B cell (primary cell): ENCODE data around the gene TMEM209. TPM values are rescaled to one million over a fixed set of nuclear protein-coding genes. Genes with fewer than 3 reads are reported as not detected.

ENCODE experiments used
- ATAC-seq: fragments of 200-7000 bp; cut with Tn5 transposase; one replicate; pipeline ENCODE4 v1.10.0; 2021; ENCODE audit warnings: low read depth, mild to moderate bottlenecking, moderate number of reproducible peaks, moderate library complexity
- CTCF ChIA-PET: fragments of 350-600 bp; sonication (Branson Sonifier 250); formaldehyde crosslinking; loops from one replicate; lab custom pipeline; 2021; ENCODE audit warnings: antibody characterized with exemption, inconsistent platforms; lab: Charles Lee
- POLR2A ChIA-PET: fragments of 350-600 bp; sonication (Branson Sonifier 250); formaldehyde crosslinking; loops from one replicate; lab custom pipeline; 2021; ENCODE audit warnings: antibody characterized with exemption; lab: Charles Lee
- DNase-seq: peaks from one replicate; pipeline ENCODE4 v3.0.0; 2013
- H2AFZ ChIP-seq: 2 replicates; pipeline ENCODE4 v1.6.1; 2012; ENCODE audit warnings: mild to moderate bottlenecking, low read depth, low read length; ENCODE audit not compliant: insufficient read depth, poor library complexity, severe bottlenecking
- H3K27ac ChIP-seq, 2 donors: 1 replicate in 1 of 2; 2 replicates in 1 of 2; pipeline ENCODE4 v1.5.1; 2012 to 2013; ENCODE audit warnings: low read length in 2 of 2, mild to moderate bottlenecking in 2 of 2, moderate library complexity in 1 of 2
- H3K27me3 ChIP-seq, 4 experiments: fragments of 200-600 bp in 1 of 4; sonication (generic) in 1 of 4; replicated peaks in 1 of 4; 1 replicate in 2 of 4; 2 replicates in 2 of 4; pipeline versions ENCODE4 v1.6.1 to v1.7.0; 2013 to 2016; ENCODE audit warnings: low read length in 3 of 4, mild to moderate bottlenecking in 2 of 4, mixed read lengths in 1 of 4, moderate library complexity in 1 of 4; ENCODE audit not compliant: insufficient read depth in 4 of 4, control insufficient read depth in 3 of 4; ENCODE audit errors: control extremely low read depth in 1 of 4
- H3K36me3 ChIP-seq, 2 experiments: replicated peaks in 1 of 2; 1 replicate in 1 of 2; 2 replicates in 1 of 2; pipeline versions ENCODE4 v1.6.1 to v1.7.1; 2013; ENCODE audit warnings: low read length in 1 of 2; ENCODE audit not compliant: insufficient read depth in 2 of 2, control insufficient read depth in 1 of 2; ENCODE audit errors: control extremely low read depth in 1 of 2, extremely low read depth in 1 of 2
- H3K4me1 ChIP-seq, 2 donors: fragments of 200-600 bp in 1 of 2; sonication (generic) in 1 of 2; 1 replicate in 1 of 2; 2 replicates in 1 of 2; pipeline versions ENCODE4 v1.5.1 to v1.6.1; 2013 to 2017; ENCODE audit warnings: low read length in 2 of 2; ENCODE audit not compliant: control insufficient read depth in 2 of 2, insufficient read depth in 2 of 2
- H3K4me2 ChIP-seq: replicated peaks from 2 replicates; pipeline ENCODE3; 2012; ENCODE audit warnings: mild to moderate bottlenecking, low read depth, low read length; ENCODE audit not compliant: poor library complexity, severe bottlenecking
- H3K4me3 ChIP-seq, 5 experiments: fragments of 200-600 bp in 1 of 5; sonication (generic) in 1 of 5; 1 replicate in 3 of 5; 2 replicates in 2 of 5; pipeline versions ENCODE4 v1.5.1 to v1.7.0; 2011 to 2016; ENCODE audit warnings: low read length in 4 of 5, mild to moderate bottlenecking in 4 of 5, low read depth in 2 of 5, control low read depth in 1 of 5, moderate library complexity in 1 of 5; ENCODE audit not compliant: insufficient read depth in 1 of 5; ENCODE audit errors: control extremely low read depth in 1 of 5, extremely low read depth in 1 of 5
- H3K79me2 ChIP-seq: fragments of 200-600 bp; sonication (generic); one replicate; pipeline ENCODE4 v1.6.0; 2016; ENCODE audit warnings: low read length; ENCODE audit not compliant: control insufficient read depth, insufficient read depth
- H3K9ac ChIP-seq: fragments of 200-600 bp; sonication (generic); 2 replicates; pipeline ENCODE4 v1.6.1; 2017; ENCODE audit warnings: mild to moderate bottlenecking, low read length, moderate library complexity
- H3K9me3 ChIP-seq, 3 donors: one replicate each; pipeline versions ENCODE4 v1.6.1 to v1.7.1; 2013; ENCODE audit warnings: low read length in 2 of 3; ENCODE audit not compliant: control insufficient read depth in 2 of 3, insufficient read depth in 1 of 3; ENCODE audit errors: control extremely low read depth in 1 of 3
- H4K20me1 ChIP-seq: 2 replicates; pipeline ENCODE4 v1.6.0; 2012; ENCODE audit warnings: mild to moderate bottlenecking, low read length; ENCODE audit not compliant: insufficient read depth, control insufficient read depth, poor library complexity, severe bottlenecking
- H3K27ac Mint-ChIP-seq: one replicate; pipeline ENCODE4 v1.8.0; 2021; ENCODE audit warnings: mixed read lengths
- H3K27me3 Mint-ChIP-seq: one replicate; pipeline ENCODE4 v1.8.0; 2021; ENCODE audit warnings: mixed read lengths
- H3K4me1 Mint-ChIP-seq: one replicate; pipeline ENCODE4 v1.8.0; 2021; ENCODE audit warnings: mixed read lengths
- H3K4me3 Mint-ChIP-seq: one replicate; pipeline ENCODE4 v1.8.0; 2021; ENCODE audit warnings: mixed read lengths
- H3K9me3 Mint-ChIP-seq: one replicate; pipeline ENCODE4 v1.8.0; 2022; ENCODE audit warnings: mixed read lengths; ENCODE audit not compliant: insufficient read depth
- EZH2 ChIP-seq: IDR thresholded peaks from 2 replicates; pipeline ENCODE4 v1.6.1; 2012; ENCODE audit warnings: borderline replicate concordance, low read depth, mild to moderate bottlenecking, moderate library complexity, low read length; ENCODE audit not compliant: insufficient read depth, poor library complexity, severe bottlenecking
- WGBS: methylation state at CpG from one replicate; pipeline ENCODE4 v1.1.5; 2013; ENCODE audit warnings: missing lambda C conversion rate; ENCODE audit not compliant: insufficient coverage; 5-methylcytosine and 5-hydroxymethylcytosine counted together
- intact Hi-C: fragments of 100-400 bp; cut with micrococcal nuclease; formaldehyde crosslinking; loops from one replicate; pipeline ENCODE4 v1.10.0; 2022
- polyA plus RNA-seq: library from polyadenylated mRNA; depleted of rRNA; stranded (reverse); fragments of >200 nt; gene quantifications from 2 replicates; pipeline ENCODE4 v1.2.3, GENCODE V29; 2012
- total RNA-seq, 2 donors: library from RNA; stranded (reverse); fragments of 120-200 nt in 1 of 2; gene quantifications; 1 replicate in 1 of 2; 2 replicates in 1 of 2; pipeline versions ENCODE4 v1.2.3 to v1.2.4, GENCODE V29; 2013 to 2022
- TF ChIP-seq, protein P1 (sequence below): fragments of 200-600 bp; IDR thresholded peaks from one replicate; pipeline ENCODE4 v1.8.0; 2022; ENCODE audit warnings: antibody characterized with exemption, mild to moderate bottlenecking

The TMEM209 gene
- total and polyA plus RNA-seq, 2 donors (not counting 1 experiment from before 2014, with no cell fraction given), result 15.8 to 35.8 TPM

DNA sequence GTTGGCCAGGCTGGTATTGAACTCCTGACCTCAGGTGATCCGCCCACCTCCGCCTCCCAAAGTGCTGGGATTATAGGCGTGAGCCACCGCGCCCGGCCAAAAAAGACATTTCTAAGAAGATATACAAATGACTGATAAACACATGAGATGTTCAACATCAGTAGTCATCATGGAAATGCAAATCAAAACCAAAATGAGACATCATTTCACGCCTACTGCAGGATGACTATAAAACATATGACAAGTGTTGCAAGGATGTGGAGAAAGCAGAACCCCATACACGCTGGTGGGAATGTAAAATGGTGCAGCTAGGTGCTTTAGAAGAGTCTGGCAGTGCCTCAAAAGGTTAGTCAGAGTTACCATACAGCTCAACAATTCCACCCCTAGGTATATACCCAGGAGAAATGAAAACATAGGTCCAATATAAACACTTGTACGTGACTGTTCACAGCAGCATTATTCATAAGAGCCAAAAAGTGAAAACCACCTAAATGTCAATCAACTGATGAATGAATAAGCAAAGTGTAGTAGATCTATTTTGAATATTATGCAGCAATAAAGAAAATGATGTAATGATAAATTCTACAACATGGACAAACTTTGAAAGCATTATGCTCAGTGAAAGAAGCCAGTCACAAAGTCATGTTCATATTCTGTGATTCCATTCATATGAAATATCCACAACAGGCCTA lies 24.5 kb downstream of the TMEM209 start:
- H4K20me1 ChIP-seq, result no peaks in the 10 kb centered on the region
- H3K27me3 Mint-ChIP-seq, result no peaks in the 10 kb centered on the region
- H3K4me1 Mint-ChIP-seq, result no peaks in the 10 kb centered on the region
- H3K4me1 ChIP-seq, result no peaks in the 10 kb centered on the region
- POLR2A ChIA-PET, result no interaction called here
- DNase-seq, result no peak
- no peak overlapping the region for H3K27ac Mint-ChIP-seq
- WGBS, result no CpG with 5 or more reads among the region's 9 CpGs
- ATAC-seq, result no peak
- H3K27ac ChIP-seq, result no peak overlapping the region
- H3K9ac ChIP-seq, result no peak overlapping the region
- CTCF ChIA-PET, result no interaction called here
- no peaks in the 10 kb centered on the region for H3K27me3 ChIP-seq
- H3K4me3 ChIP-seq, result no peak overlapping the region
- H3K36me3 ChIP-seq, result peaks cover 14 to 57% of the 10 kb centered on the region in 2 experiments
- H3K4me3 Mint-ChIP-seq, result no peak overlapping the region
- no peak overlapping the region for H3K4me2 ChIP-seq
- no peaks in the 10 kb centered on the region for H3K9me3 Mint-ChIP-seq
- H2AFZ ChIP-seq, result no peak overlapping the region
- TF ChIP-seq, protein P1, sequence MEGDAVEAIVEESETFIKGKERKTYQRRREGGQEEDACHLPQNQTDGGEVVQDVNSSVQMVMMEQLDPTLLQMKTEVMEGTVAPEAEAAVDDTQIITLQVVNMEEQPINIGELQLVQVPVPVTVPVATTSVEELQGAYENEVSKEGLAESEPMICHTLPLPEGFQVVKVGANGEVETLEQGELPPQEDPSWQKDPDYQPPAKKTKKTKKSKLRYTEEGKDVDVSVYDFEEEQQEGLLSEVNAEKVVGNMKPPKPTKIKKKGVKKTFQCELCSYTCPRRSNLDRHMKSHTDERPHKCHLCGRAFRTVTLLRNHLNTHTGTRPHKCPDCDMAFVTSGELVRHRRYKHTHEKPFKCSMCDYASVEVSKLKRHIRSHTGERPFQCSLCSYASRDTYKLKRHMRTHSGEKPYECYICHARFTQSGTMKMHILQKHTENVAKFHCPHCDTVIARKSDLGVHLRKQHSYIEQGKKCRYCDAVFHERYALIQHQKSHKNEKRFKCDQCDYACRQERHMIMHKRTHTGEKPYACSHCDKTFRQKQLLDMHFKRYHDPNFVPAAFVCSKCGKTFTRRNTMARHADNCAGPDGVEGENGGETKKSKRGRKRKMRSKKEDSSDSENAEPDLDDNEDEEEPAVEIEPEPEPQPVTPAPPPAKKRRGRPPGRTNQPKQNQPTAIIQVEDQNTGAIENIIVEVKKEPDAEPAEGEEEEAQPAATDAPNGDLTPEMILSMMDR, result no peak
- TF ChIP-seq EZH2, result no peak
- intact Hi-C loops, result no loop called here
- no peaks in the 10 kb centered on the region for H3K79me2 ChIP-seq
- no peaks in the 10 kb centered on the region for H3K9me3 ChIP-seq

- DNase-seq (no peak), ATAC-seq (no peak)
- intact Hi-C loops, result no loop called here
- Histone ChIP-seq H4K20me1 (no peaks in the 10 kb centered on the region), H3K27ac (no peak overlapping the region), H2AFZ (no peak overlapping the region), H3K79me2 (no peaks in the 10 kb centered on the region), H3K4me1 (no peaks in the 10 kb centered on the region), H3K36me3 (peaks cover 14 to 59% of the 10 kb centered on the region in 2 experiments), H3K4me2 (no peak overlapping the region), H3K9ac (no peak overlapping the region), H3K27me3 (no peaks in the 10 kb centered on the region), H3K9me3 (no peaks in the 10 kb centered on the region), H3K4me3 (no peak overlapping the region)
- no peaks in the 10 kb centered on the region for H3K9me3 Mint-ChIP-seq
- WGBS, result no CpG with 5 or more reads among the region's 2 CpGs
- ChIA-PET CTCF (interaction anchor here (0.6 kb wide), 1 partner anchor 101 kb away, joined by 3 read pairs; no protein-coding TSS in a partner anchor), POLR2A (no interaction called here)
- no peaks in the 10 kb centered on the region for H3K27me3 Mint-ChIP-seq
- H3K4me1 Mint-ChIP-seq, result no peaks in the 10 kb centered on the region
- H3K4me3 Mint-ChIP-seq, result no peak overlapping the region
- no peak for TF ChIP-seq EZH2
- TF ChIP-seq, protein P1, result no peak
- no peak overlapping the region for H3K27ac Mint-ChIP-seq
Measured at GRCh38 chr7:130179631-130180030, 25.6 kb downstream of the TMEM209 start.
